GM12892 (cell line): ENCODE results near the gene SNX20.

Experiments used
- POLR2A ChIP-seq: IDR thresholded peaks from 2 replicates; pipeline ENCODE4 v1.6.1; 2011; ENCODE audit warnings: low read depth, low read length, control low read depth
- POLR2AphosphoS5 ChIP-seq: IDR thresholded peaks from 2 replicates; pipeline ENCODE4 v1.6.1; 2011; ENCODE audit warnings: low read depth, low read length, control low read depth
- TAF1 ChIP-seq: IDR thresholded peaks from 2 replicates; pipeline ENCODE4 v1.6.1; 2011; ENCODE audit warnings: low read depth, mild to moderate bottlenecking, control low read depth, low read length, borderline replicate concordance

GRCh38 chr16:50625374-50625773 lies 55.7 kb downstream of the SNX20 start:
- TF ChIP-seq POLR2AphosphoS5 (no peak), POLR2A (no peak), TAF1 (no peak)
